GM12878 (cell line): Measurements from ENCODE around the gene UVRAG. TPM values are rescaled to one million over a fixed set of nuclear protein-coding genes. Genes with fewer than 3 reads are reported as not detected.

Experiments
- ATAC-seq: fragments of 200-7000 bp; cut with Tn5 transposase; 3 replicates; pipeline ENCODE4 v1.9.1; 2020; ENCODE audit warnings: mild to moderate bottlenecking, moderate library complexity
- BruUV-seq: library from RNA; stranded (reverse); fragments of 400-500 nt; replicated peaks from 2 replicates; lab custom pipeline; 2021; lab: Mats Ljungman, UMichigan
- CTCF ChIA-PET: fragments of 300-600 bp; sonication (Branson Sonifier 250); formaldehyde crosslinking; extraction: SDS; loops from one replicate; lab custom pipeline; 2021; ENCODE audit warnings: inconsistent platforms; lab: Yijun Ruan, JAX
- POLR2A ChIA-PET: fragments of 350-600 bp; formaldehyde crosslinking; extraction: SDS; loops from one replicate; lab custom pipeline; 2021; ENCODE audit warnings: inconsistent platforms; lab: Charles Lee
- RAD21 ChIA-PET: fragments of 300-600 bp; sonication (Branson Sonifier 250); formaldehyde crosslinking; loops from one replicate; lab custom pipeline; 2023; ENCODE audit warnings: antibody characterized with exemption; ENCODE audit not compliant: unreplicated experiment; lab: Charles Lee
- SMC1A ChIA-PET: fragments of 300-600 bp; sonication (Branson Sonifier 250); formaldehyde crosslinking; loops from one replicate; lab custom pipeline; 2023; ENCODE audit not compliant: unreplicated experiment, uncharacterized antibody; lab: Charles Lee
- DNase-seq: peaks from one replicate; pipeline ENCODE4 v3.0.0-alpha.2; 2011; ENCODE audit warnings: low read depth, low spot score
- FAIRE-seq: peaks from 3 replicates; lab custom pipeline; 2011; peaks lifted over from hg19 to GRCh38; lab: Jason Lieb, UNC
- H2AFZ ChIP-seq: 2 replicates; pipeline ENCODE4 v1.6.0; 2011; ENCODE audit warnings: low read depth, low read length, control low read depth; ENCODE audit not compliant: control insufficient read depth
- H3K27ac ChIP-seq: 2 replicates; pipeline ENCODE4 v1.5.1; 2011; ENCODE audit warnings: control low read depth; ENCODE audit not compliant: control insufficient read depth, insufficient read depth
- H3K27me3 ChIP-seq, 2 experiments: replicated peaks in 1 of 2; 2 replicates each; pipeline versions ENCODE4 v1.6.0 to v1.6.1; 2011; ENCODE audit warnings: low read length in 1 of 2; ENCODE audit not compliant: control insufficient read depth in 2 of 2, insufficient read depth in 2 of 2
- H3K36me3 ChIP-seq, 2 experiments: 2 replicates each; pipeline ENCODE4 v1.5.1; 2011; ENCODE audit warnings: low read length in 1 of 2; ENCODE audit not compliant: control insufficient read depth in 2 of 2, insufficient read depth in 2 of 2
- H3K4me1 ChIP-seq: 2 replicates; pipeline ENCODE4 v1.6.1; 2011; ENCODE audit warnings: mild to moderate bottlenecking, low read length, moderate library complexity, mixed read lengths; ENCODE audit not compliant: control insufficient read depth, insufficient read depth
- H3K4me2 ChIP-seq: 2 replicates; pipeline ENCODE4 v1.6.0; 2011; ENCODE audit warnings: control low read depth; ENCODE audit not compliant: control insufficient read depth, insufficient read depth
- H3K4me3 ChIP-seq: fragments of 200-600 bp; sonication (generic); 2 replicates; pipeline ENCODE4 v1.5.1; 2016
- H3K79me2 ChIP-seq: 2 replicates; pipeline ENCODE4 v1.6.0; 2011; ENCODE audit warnings: low read length; ENCODE audit not compliant: control insufficient read depth, insufficient read depth
- H3K9ac ChIP-seq: 2 replicates; pipeline ENCODE4 v1.8.0; 2011; ENCODE audit warnings: low read length, control low read depth, mixed read lengths; ENCODE audit not compliant: control insufficient read depth, insufficient read depth
- H3K9me3 ChIP-seq: replicated peaks from 3 replicates; pipeline ENCODE4 v1.5.1; 2011; ENCODE audit warnings: mild to moderate bottlenecking, low read length; ENCODE audit not compliant: control insufficient read depth, insufficient read depth
- H4K20me1 ChIP-seq: 2 replicates; pipeline ENCODE4 v1.6.0; 2011; ENCODE audit not compliant: control insufficient read depth, insufficient read depth
- ATF3 ChIP-seq: IDR thresholded peaks from 2 replicates; pipeline ENCODE4 v1.6.1; 2011; ENCODE audit warnings: low read depth, mild to moderate bottlenecking, low read length, moderate library complexity, borderline replicate concordance; ENCODE audit errors: extremely low read depth
- BMI1 ChIP-seq: fragments of 450-650 bp; IDR thresholded peaks from 2 replicates; pipeline ENCODE4 v1.6.1; 2016; ENCODE audit warnings: mild to moderate bottlenecking, moderate library complexity, borderline replicate concordance
- CBX5 ChIP-seq: sonication (generic); IDR thresholded peaks from 2 replicates; pipeline ENCODE4 v1.6.1; 2016; ENCODE audit warnings: low read depth, moderate library complexity, mild to moderate bottlenecking, inconsistent platforms
- CEBPZ ChIP-seq: fragments of 150-350 bp; IDR thresholded peaks from 2 replicates; pipeline ENCODE4 v1.6.1; 2016; ENCODE audit warnings: low read depth, low read length
- KAT2A ChIP-seq: conservative IDR thresholded peaks from 2 replicates; pipeline ENCODE4 v1.6.1; 2011; ENCODE audit warnings: low read depth, low read length; ENCODE audit not compliant: control insufficient read depth
- NFIC ChIP-seq: IDR thresholded peaks from 2 replicates; pipeline ENCODE4 v1.6.1; 2012; ENCODE audit warnings: low read depth, mild to moderate bottlenecking, inconsistent platforms, low read length, moderate library complexity
- NFYB ChIP-seq: IDR thresholded peaks from 2 replicates; pipeline ENCODE4 v1.6.1; 2011; ENCODE audit warnings: low read depth, mild to moderate bottlenecking, low read length, improper control_type of control experiment, moderate library complexity; ENCODE audit not compliant: insufficient read depth
- NKRF ChIP-seq: fragments of 450-650 bp; conservative IDR thresholded peaks from 2 replicates; pipeline ENCODE4 v1.6.1; 2017; ENCODE audit warnings: mild to moderate bottlenecking, moderate library complexity
- PAX8 ChIP-seq: fragments of 450-650 bp; IDR thresholded peaks from 2 replicates; pipeline ENCODE4 v1.6.1; 2017; ENCODE audit warnings: mild to moderate bottlenecking, moderate library complexity
- POLR2A ChIP-seq: IDR thresholded peaks from 2 replicates; pipeline ENCODE4 v1.6.1; 2011; ENCODE audit warnings: low read depth, mild to moderate bottlenecking, low read length
- POLR2AphosphoS5 ChIP-seq: IDR thresholded peaks from 2 replicates; pipeline ENCODE4 v1.6.1; 2011; ENCODE audit warnings: mild to moderate bottlenecking, low read length, inconsistent platforms
- RAD51 ChIP-seq: fragments of 450-650 bp; IDR thresholded peaks from 2 replicates; pipeline ENCODE4 v1.6.1; 2016; ENCODE audit warnings: moderate library complexity, mild to moderate bottlenecking, inconsistent platforms
- RCOR1 ChIP-seq: conservative IDR thresholded peaks from 2 replicates; pipeline ENCODE4 v1.6.1; 2012; ENCODE audit warnings: low read depth, low read length, improper control_type of control experiment
- SUZ12 ChIP-seq: fragments of 200-600 bp; sonication (generic); IDR thresholded peaks from one replicate; pipeline ENCODE4 v1.6.1; 2018; ENCODE audit warnings: antibody characterized with exemption, mild to moderate bottlenecking; ENCODE audit not compliant: unreplicated experiment
- TCF3 ChIP-seq: IDR thresholded peaks from 2 replicates; pipeline ENCODE4 v1.6.1; 2012; ENCODE audit warnings: low read depth, mild to moderate bottlenecking, low read length, borderline replicate concordance; ENCODE audit not compliant: insufficient read depth
- TCF7 ChIP-seq: IDR thresholded peaks from 2 replicates; pipeline ENCODE4 v1.6.1; 2014; ENCODE audit warnings: antibody characterized with exemption, borderline replicate concordance
- WGBS: methylation state at CpG from one replicate; pipeline ENCODE4 v1.1.6; 2016; ENCODE audit warnings: low lambda C conversion rate; ENCODE audit not compliant: insufficient replicate concordance, insufficient coverage; ENCODE audit errors: missing lambda C conversion rate; 5-methylcytosine and 5-hydroxymethylcytosine counted together
- in situ Hi-C: fragments of 300-500 bp; cut with MboI; formaldehyde crosslinking; loops from 9 replicates; pipeline ENCODE4 v1.14.3; 2018; ENCODE audit warnings: mixed read lengths
- intact Hi-C: fragments of 100-400 bp; cut with micrococcal nuclease; formaldehyde crosslinking; loops from one replicate; pipeline ENCODE4 v1.14.2; 2022; ENCODE audit not compliant: unreplicated experiment
- polyA plus RNA-seq, 11 experiments: library from polyadenylated mRNA; depleted of rRNA in 4 of 11; unstranded in 6 of 11; stranded (reverse) in 5 of 11; fragments of >200 nt; fragmentation: Nextera tagmentation in 4 of 11; fragmentation: Illumina TruSeq in 1 of 11; extraction: Ambion mirVana in 4 of 11; extraction: Trizol in 1 of 11; gene quantifications; 1 replicate in 1 of 11; 2 replicates in 10 of 11; pipeline versions ENCODE4 v1.2.1 to v1.2.3, GENCODE V29; 2011 to 2016; ENCODE audit warnings: inconsistent platforms in 2 of 11, missing spikeins in 2 of 11, low read depth in 1 of 11
- total RNA-seq, 4 experiments: library from RNA; depleted of rRNA in 3 of 4; stranded (reverse); fragments of >200 nt in 3 of 4; fragmentation: Illumina TruSeq in 1 of 4; extraction: Trizol in 1 of 4; gene quantifications; 2 replicates each; pipeline versions ENCODE4 v1.2.1 to v1.2.3, GENCODE V29; 2013 to 2021

UVRAG gene
- total and polyA plus RNA-seq, 10 of the 15 experiments (the other 5 are each of a cell fraction or from before 2014, with no cell fraction given): 7.0 to 43.4 (median 37.0) TPM

- ChIA-PET SMC1A (interaction anchor here (0.6 to 3.0 kb wide), 9 partner anchors 11 to 227 kb away, joined by 3 to 12 read pairs (median 4); no protein-coding TSS in a partner anchor), POLR2A (interaction anchor here (0.8 to 1.3 kb wide), 5 partner anchors 10 to 37 kb away, joined by 3 to 7 read pairs (median 3); no protein-coding TSS in a partner anchor), RAD21 (interaction anchor here (1.7 kb wide), 1 partner anchor 26 kb away, joined by 8 read pairs; no protein-coding TSS in a partner anchor), CTCF (interaction anchor here (1.2 to 3.1 kb wide), 3 partner anchors 14 to 48 kb away, joined by 4 to 20 read pairs (median 4); no protein-coding TSS in a partner anchor)
- FAIRE-seq: no peak
- BruUV-seq: no TSS peak
- intact Hi-C loops (no loop called here), in situ Hi-C loops (no loop called here)
- Histone ChIP-seq H3K27ac (peak overlapping the region; percentile 46; the same call in 1 of the 2 replicates), H3K9ac (no peak overlapping the region), H3K27me3 (no peaks in the 10 kb centered on the region), H3K79me2 (peaks cover 72% of the 10 kb centered on the region), H3K4me3 (no peak overlapping the region), H3K4me1 (peaks cover 7% of the 10 kb centered on the region), H3K36me3 (peaks cover 2 to 9% of the 10 kb centered on the region in 2 experiments), H3K4me2 (peak overlapping the region; percentile 27; the same call in 1 of the 2 replicates), H4K20me1 (no peaks in the 10 kb centered on the region), H2AFZ (no peak overlapping the region), H3K9me3 (no peaks in the 10 kb centered on the region; the same call in 1 of the 3 replicates)
- DNase-seq: no peak
- WGBS: 100% methylated on average over 3 of the region's 3 CpGs
- peak; percentile 54 for ATAC-seq
- TF ChIP-seq CEBPZ (no peak), RAD51 (no peak), TCF7 (no peak), NFYB (no peak), NKRF (no peak), RCOR1 (no peak), POLR2A (no peak), KAT2A (no peak), PAX8 (no peak), ATF3 (no peak), NFIC (no peak), SUZ12 (no peak), BMI1 (no peak), CBX5 (no peak), TCF3 (no peak), POLR2AphosphoS5 (no peak)
These were observed 35.8 kb downstream of the UVRAG start for GRCh38 chr11:75850787-75851186.
